NCI-H2196 (cell line): ENCODE measurements around the gene POLD1.
"Not testable (repeated sequence)": the region's sequence is repeated elsewhere in the genome, so short reads cannot be mapped to it uniquely, and the experiment has no call there.

Source experiments
- DNase-seq: peaks from one replicate; lab custom pipeline; 2025; ENCODE audit not compliant: unreplicated experiment; lab: John Stamatoyannopoulos, UW

The POLD1 gene

GRCh38 chr19:50433201-50434180 is 49.3 kb downstream of the POLD1 start:
- no peak for DNase-seq

- DNase-seq: peak; percentile 31
These were observed 50.4 kb downstream of the POLD1 start for GRCh38 chr19:50434525-50434924.

GRCh38 chr19:50435221-50435620 is 51.1 kb downstream of the POLD1 start:
- DNase-seq: no peak

GRCh38 chr19:50435627-50436026 is 51.5 kb downstream of the POLD1 start:
- DNase-seq: no peak

GRCh38 chr19:50437862-50438449 is 53.8 kb downstream of the POLD1 start:
- no peak for DNase-seq

GRCh38 chr19:50439130-50439529 is 55.0 kb downstream of the POLD1 start:
- not testable (repeated sequence) for DNase-seq

GRCh38 chr19:50444059-50444458 is 59.9 kb downstream of the POLD1 start:
- no peak for DNase-seq

GRCh38 chr19:50447053-50447452 is 62.9 kb downstream of the POLD1 start:
- DNase-seq: no peak

- DNase-seq: no peak
These were observed 63.6 kb downstream of the POLD1 start for GRCh38 chr19:50447750-50448149.

- peak; percentile 43 for DNase-seq
These were observed 65.2 kb downstream of the POLD1 start for GRCh38 chr19:50449236-50449899.

GRCh38 chr19:50450369-50451222 is 66.4 kb downstream of the POLD1 start:
- no peak for DNase-seq

- DNase-seq: no peak
These were observed 67.0 kb downstream of the POLD1 start for GRCh38 chr19:50451223-50451534.

- DNase-seq: no peak
These were observed 69.1 kb downstream of the POLD1 start for GRCh38 chr19:50453243-50453642.

GRCh38 chr19:50455992-50456391 is 71.8 kb downstream of the POLD1 start:
- no peak for DNase-seq

GRCh38 chr19:50457300-50457699 is 73.2 kb downstream of the POLD1 start:
- DNase-seq: no peak

- DNase-seq: no peak
These were observed 74.4 kb downstream of the POLD1 start for GRCh38 chr19:50458396-50459066.

- no peak for DNase-seq
These were observed 74.9 kb downstream of the POLD1 start for GRCh38 chr19:50459067-50459456.

GRCh38 chr19:50459638-50460037 is 75.5 kb downstream of the POLD1 start:
- DNase-seq: no peak

- DNase-seq: no peak
These were observed 76.1 kb downstream of the POLD1 start for GRCh38 chr19:50460161-50460765.
